ENCODE results near the gene VASH2. TPM values are rescaled to one million over a fixed set of nuclear protein-coding genes. Genes with fewer than 3 reads are reported as not detected.
"Not testable (repeated sequence)": the region's sequence is repeated elsewhere in the genome, so short reads cannot be mapped to it uniquely, and the experiment has no call there.

VASH2 gene
- total and polyA plus RNA-seq, 10 donors, result 0.33 to 2.6 (median 0.95) TPM

DNA sequence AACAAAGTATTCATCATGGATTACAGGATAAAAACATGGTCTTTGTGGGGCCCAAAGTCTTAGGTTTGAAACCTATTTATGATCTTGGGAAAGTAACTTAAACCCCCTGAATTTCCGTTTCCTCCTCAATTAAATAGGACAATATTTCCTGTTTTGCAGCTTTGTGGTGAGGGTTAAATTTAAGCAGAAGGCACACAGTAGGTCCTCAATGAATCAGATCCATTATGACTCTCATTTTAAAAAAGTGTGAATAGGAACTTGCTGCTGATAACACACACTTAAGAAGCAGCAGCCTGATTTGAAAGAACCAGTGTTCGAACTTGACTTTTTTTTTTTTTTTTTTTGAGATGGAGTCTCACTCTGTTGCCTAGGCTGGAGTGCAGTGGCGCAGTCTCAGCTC, 41.4 kb upstream of the VASH2 start:
- no peak overlapping the region for H3K4me3 ChIP-seq
- no peak for DNase-seq
- no peak overlapping the region for H3K27ac ChIP-seq
- TF ChIP-seq, protein P1, sequence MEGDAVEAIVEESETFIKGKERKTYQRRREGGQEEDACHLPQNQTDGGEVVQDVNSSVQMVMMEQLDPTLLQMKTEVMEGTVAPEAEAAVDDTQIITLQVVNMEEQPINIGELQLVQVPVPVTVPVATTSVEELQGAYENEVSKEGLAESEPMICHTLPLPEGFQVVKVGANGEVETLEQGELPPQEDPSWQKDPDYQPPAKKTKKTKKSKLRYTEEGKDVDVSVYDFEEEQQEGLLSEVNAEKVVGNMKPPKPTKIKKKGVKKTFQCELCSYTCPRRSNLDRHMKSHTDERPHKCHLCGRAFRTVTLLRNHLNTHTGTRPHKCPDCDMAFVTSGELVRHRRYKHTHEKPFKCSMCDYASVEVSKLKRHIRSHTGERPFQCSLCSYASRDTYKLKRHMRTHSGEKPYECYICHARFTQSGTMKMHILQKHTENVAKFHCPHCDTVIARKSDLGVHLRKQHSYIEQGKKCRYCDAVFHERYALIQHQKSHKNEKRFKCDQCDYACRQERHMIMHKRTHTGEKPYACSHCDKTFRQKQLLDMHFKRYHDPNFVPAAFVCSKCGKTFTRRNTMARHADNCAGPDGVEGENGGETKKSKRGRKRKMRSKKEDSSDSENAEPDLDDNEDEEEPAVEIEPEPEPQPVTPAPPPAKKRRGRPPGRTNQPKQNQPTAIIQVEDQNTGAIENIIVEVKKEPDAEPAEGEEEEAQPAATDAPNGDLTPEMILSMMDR (IDR thresholded peaks at IDR 0.05 in 8 of 11, conservative IDR thresholded peaks at IDR 0.05 in 3 of 11), result no peak
- no peak for TF ChIP-seq POLR2A (IDR thresholded peaks at IDR 0.05)
- TF ChIP-seq POLR2AphosphoS5 (IDR thresholded peaks at IDR 0.05), result no peak
- intact Hi-C loops (cut with DNase I; ENCODE audit: low total_unique reads), result no loop called here
- H3K27me3 ChIP-seq (replicated peaks in 1 of 7), result no peaks in the 10 kb centered on the region
- WGBS, 5 donors, result 84 to 93% (median 88%) methylated on average over 2 to 3 of the region's 3 CpGs
- no peaks in the 10 kb centered on the region for H3K4me1 ChIP-seq
- peaks cover 0 to 7% (median 0%) of the 10 kb centered on the region in 8 donors for H3K9me3 ChIP-seq
- no peaks in the 10 kb centered on the region for H3K36me3 ChIP-seq

DNA sequence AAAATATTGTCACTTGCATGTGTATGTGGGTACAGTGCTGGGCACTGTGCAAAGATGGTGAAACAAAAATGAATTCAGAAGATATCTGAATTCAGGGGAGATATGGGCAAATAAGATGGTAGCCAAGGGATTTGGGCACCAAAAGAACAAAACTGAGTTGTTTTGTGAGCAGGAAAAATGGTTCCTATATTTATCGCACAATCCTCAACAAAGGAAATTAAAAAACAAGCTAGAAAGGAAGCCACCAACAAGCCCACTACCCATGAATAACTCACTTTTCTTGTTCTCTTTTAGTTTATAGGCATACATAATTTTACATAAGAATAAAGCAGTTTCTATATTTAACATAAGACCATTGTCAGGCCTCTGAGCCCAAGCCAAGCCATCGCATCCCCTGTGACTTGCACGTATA, 40.7 kb upstream of the VASH2 start:
- whole genome bisulfite sequencing, 5 donors, result 86 to 99% (median 95%) methylated on average over 3 of the region's 3 CpGs
- no peak overlapping the region for H3K27ac ChIP-seq
- no peak for DNase-seq
- H3K27me3 ChIP-seq (replicated peaks in 1 of 7), result no peaks in the 10 kb centered on the region
- TF ChIP-seq POLR2A (IDR thresholded peaks at IDR 0.05) (no peak), POLR2AphosphoS5 (IDR thresholded peaks at IDR 0.05) (no peak)
- TF ChIP-seq, protein P1 (IDR thresholded peaks at IDR 0.05 in 8 of 11, conservative IDR thresholded peaks at IDR 0.05 in 3 of 11), result no peak
- intact Hi-C loops (cut with DNase I; ENCODE audit: low total_unique reads), result no loop called here
- no peaks in the 10 kb centered on the region for H3K36me3 ChIP-seq
- H3K4me1 ChIP-seq, result no peaks in the 10 kb centered on the region
- H3K9me3 ChIP-seq, result peaks cover 0 to 7% (median 0%) of the 10 kb centered on the region in 8 donors
- H3K4me3 ChIP-seq, result no peak overlapping the region

DNA sequence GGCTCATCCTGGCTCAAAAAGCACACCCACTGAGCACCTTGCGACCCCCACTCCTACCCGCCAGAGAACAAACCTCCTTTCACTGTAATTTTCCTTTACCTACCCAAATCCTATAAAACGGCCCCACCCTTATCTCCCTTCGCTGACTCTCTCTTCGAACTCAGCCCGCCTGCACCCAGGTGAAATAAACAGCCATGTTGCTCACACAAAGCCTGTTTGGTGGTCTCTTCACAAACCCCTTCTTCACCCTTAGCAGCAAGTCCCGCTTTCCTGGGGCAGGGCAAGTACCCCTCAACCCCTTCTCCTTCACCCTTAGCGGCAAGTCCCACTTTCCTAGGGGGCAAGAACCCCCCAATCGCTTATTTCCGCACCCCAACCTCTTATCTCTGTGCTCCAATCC, 40.1 kb upstream of the VASH2 start:
- WGBS, 5 donors, result 73 to 89% (median 86%) methylated on average over 6 to 10 of the region's 10 CpGs
- DNase-seq; intact Hi-C loops (cut with DNase I; ENCODE audit: low total_unique reads): not testable (repeated sequence)

DNA sequence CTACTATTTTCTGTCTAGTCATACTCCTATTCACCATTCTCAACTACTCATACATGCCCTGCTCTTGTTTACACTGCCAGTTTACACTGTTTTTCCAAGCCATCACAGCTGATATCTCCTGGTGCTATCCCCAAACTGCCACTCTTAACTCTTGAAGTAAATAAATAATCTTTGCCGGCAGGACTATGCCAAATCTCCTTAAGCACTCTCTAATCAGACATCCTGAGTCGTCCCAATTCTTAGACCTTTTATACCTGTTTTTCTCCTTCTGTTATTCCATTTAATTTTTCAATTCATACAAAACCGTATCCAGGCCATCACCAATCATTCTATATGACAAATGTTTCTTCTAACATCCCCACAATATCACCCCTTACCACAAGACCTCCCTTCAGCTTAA, 36.7 kb upstream of the VASH2 start:
- H3K27ac ChIP-seq; H3K4me3 ChIP-seq; intact Hi-C loops (cut with DNase I; ENCODE audit: low total_unique reads); H3K9me3 ChIP-seq; H3K36me3 ChIP-seq; H3K4me1 ChIP-seq; DNase-seq: not testable (repeated sequence)
- H3K27me3 ChIP-seq (replicated peaks in 1 of 7), result peaks cover 0 to 11% (median 0%) of the 10 kb centered on the region in 7 donors
- WGBS, 5 donors, result 71 to 94% (median 86%) methylated on average over 2 to 3 of the region's 3 CpGs

More for the DNA sequence above, 40.1 kb upstream of the VASH2 start:
- H3K27me3 ChIP-seq (replicated peaks in 1 of 7); H3K4me1 ChIP-seq; H3K36me3 ChIP-seq; H3K4me3 ChIP-seq; H3K9me3 ChIP-seq; H3K27ac ChIP-seq: not testable (repeated sequence)

DNA sequence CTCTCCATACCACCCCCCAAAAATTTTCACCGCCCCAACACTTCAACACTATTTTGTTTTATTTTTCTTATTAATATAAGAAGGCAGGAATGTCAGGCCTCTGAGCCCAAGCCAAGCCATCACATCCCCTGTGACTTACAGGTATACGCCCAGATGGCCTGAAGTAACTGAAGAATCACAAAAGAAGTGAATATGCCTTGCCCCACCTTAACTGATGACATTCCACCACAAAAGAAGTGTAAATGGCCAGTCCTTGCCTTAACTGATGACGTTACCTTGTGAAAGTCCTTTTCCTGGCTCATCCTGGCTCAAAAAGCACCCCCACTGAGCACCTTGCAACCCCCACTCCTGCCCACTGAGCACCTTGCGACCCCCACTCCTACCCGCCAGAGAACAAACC, 36.2 kb upstream of the VASH2 start:
- DNase-seq; H3K4me3 ChIP-seq; H3K36me3 ChIP-seq; H3K27ac ChIP-seq; intact Hi-C loops (cut with DNase I; ENCODE audit: low total_unique reads); H3K9me3 ChIP-seq; H3K4me1 ChIP-seq: not testable (repeated sequence)
- WGBS, 5 donors, result 79 to 96% (median 87%) methylated on average over 3 to 4 of the region's 5 CpGs
- H3K27me3 ChIP-seq (replicated peaks in 1 of 7), result peaks cover 0 to 11% (median 0%) of the 10 kb centered on the region in 7 donors

DNA sequence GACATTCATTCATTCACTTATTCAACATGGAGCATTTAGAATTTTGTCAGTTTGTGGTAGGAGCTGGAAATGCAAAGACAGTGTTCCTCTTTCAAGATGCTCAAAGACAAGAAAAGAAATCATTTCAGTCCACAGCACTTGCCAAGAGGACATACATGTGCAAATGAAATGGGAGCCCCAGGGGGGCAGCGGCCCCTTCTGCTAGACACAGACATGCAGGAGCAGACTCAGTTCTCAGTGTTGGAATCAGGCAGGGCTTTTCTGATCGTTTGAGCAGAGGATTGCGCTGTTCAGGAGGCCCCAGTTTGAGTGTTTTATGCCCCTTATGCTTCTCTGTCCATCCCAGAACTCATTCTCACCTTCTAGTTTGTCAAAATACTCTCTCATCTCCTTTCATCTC, 35.6 kb upstream of the VASH2 start:
- 74 to 86% (median 82%) methylated on average over 3 of the region's 3 CpGs for WGBS, 5 donors
- intact Hi-C loops (cut with DNase I; ENCODE audit: low total_unique reads), result no loop called here
- TF ChIP-seq, protein P1 (IDR thresholded peaks at IDR 0.05 in 8 of 11, conservative IDR thresholded peaks at IDR 0.05 in 3 of 11), result no peak
- TF ChIP-seq POLR2AphosphoS5 (IDR thresholded peaks at IDR 0.05), result no peak
- TF ChIP-seq POLR2A (IDR thresholded peaks at IDR 0.05), result no peak

More for the DNA sequence above, 35.6 kb upstream of the VASH2 start:
- H3K4me1 ChIP-seq, result peaks cover 0 to 8% (median 5%) of the 10 kb centered on the region in 6 donors
- H3K9me3 ChIP-seq, result no peaks in the 10 kb centered on the region
- H3K27me3 ChIP-seq (replicated peaks in 1 of 7), result peaks cover 0 to 11% (median 0%) of the 10 kb centered on the region in 7 donors
- no peak overlapping the region for H3K27ac ChIP-seq
- no peaks in the 10 kb centered on the region for H3K36me3 ChIP-seq
- no peak for DNase-seq
- no peak overlapping the region for H3K4me3 ChIP-seq

Data from spleen (tissue), 11 donors.